Progenitor cell of endocrine pancreas (in vitro differentiated cells): Measurements from ENCODE around the gene FYCO1. TPM values are rescaled to one million over a fixed set of nuclear protein-coding genes. Genes with fewer than 3 reads are reported as not detected.

ENCODE experiments used
- DNase-seq: peaks from one replicate; pipeline ENCODE4 v3.0.0; 2021; ENCODE audit warnings: low spot score; ENCODE audit not compliant: unreplicated experiment
- H3K27ac Mint-ChIP-seq: 2 replicates; pipeline ENCODE4 v1.8.0; 2021; ENCODE audit warnings: mild to moderate bottlenecking, moderate library complexity, mixed read lengths
- H3K27me3 Mint-ChIP-seq: 2 replicates; pipeline ENCODE4 v1.8.0; 2021; ENCODE audit warnings: mixed read lengths
- H3K36me3 Mint-ChIP-seq: 2 replicates; pipeline ENCODE4 v1.8.0; 2022; ENCODE audit warnings: mixed read lengths; ENCODE audit not compliant: insufficient read depth
- H3K4me1 Mint-ChIP-seq: 2 replicates; pipeline ENCODE4 v1.8.0; 2021; ENCODE audit warnings: low read depth, mixed read lengths
- H3K4me3 Mint-ChIP-seq: 2 replicates; pipeline ENCODE4 v1.8.0; 2021; ENCODE audit warnings: low read depth, mild to moderate bottlenecking, moderate library complexity, mixed read lengths
- H3K9me3 Mint-ChIP-seq: 2 replicates; pipeline ENCODE4 v1.8.0; 2021; ENCODE audit warnings: low read depth, mixed read lengths
- CTCF ChIP-seq: fragments of 200-600 bp; sonication (generic); IDR thresholded peaks from one replicate; pipeline ENCODE4 v1.5.0; 2021; ENCODE audit warnings: antibody characterized with exemption, mild to moderate bottlenecking; ENCODE audit not compliant: unreplicated experiment
- total RNA-seq: library from RNA; stranded (reverse); gene quantifications from 2 replicates; pipeline ENCODE4 v1.2.1, GENCODE V29; 2021

The FYCO1 gene
- total RNA-seq, 1 donor from 2014 or later = 18.0 TPM

- Mint-ChIP-seq H3K9me3 (no peaks in the 10 kb centered on the region), H3K27ac (no peak overlapping the region), H3K36me3 (no peaks in the 10 kb centered on the region), H3K4me1 (no peaks in the 10 kb centered on the region), H3K4me3 (no peak overlapping the region), H3K27me3 (peaks cover 4% of the 10 kb centered on the region)
- DNase-seq = no peak
- TF ChIP-seq CTCF = no peak
These were observed 24.1 kb upstream of the FYCO1 start for GRCh38 chr3:46019707-46020106.

- Mint-ChIP-seq H3K4me1 (no peaks in the 10 kb centered on the region), H3K27me3 (peaks cover 4% of the 10 kb centered on the region), H3K27ac (no peak overlapping the region), H3K4me3 (no peak overlapping the region), H3K9me3 (no peaks in the 10 kb centered on the region), H3K36me3 (no peaks in the 10 kb centered on the region)
- DNase-seq = no peak
- no peak for TF ChIP-seq CTCF
These were observed 22.1 kb upstream of the FYCO1 start for GRCh38 chr3:46017720-46018119.

GRCh38 chr3:46013316-46014094, 17.9 kb upstream of the FYCO1 start:
- no peaks in the 10 kb centered on the region for H3K36me3 Mint-ChIP-seq
- no peaks in the 10 kb centered on the region for H3K4me1 Mint-ChIP-seq
- H3K27ac Mint-ChIP-seq = no peak overlapping the region
- TF ChIP-seq CTCF = no peak
- DNase-seq = no peak
- no peaks in the 10 kb centered on the region for H3K27me3 Mint-ChIP-seq
- H3K4me3 Mint-ChIP-seq = no peak overlapping the region
- no peaks in the 10 kb centered on the region for H3K9me3 Mint-ChIP-seq

GRCh38 chr3:46012246-46012645, 16.6 kb upstream of the FYCO1 start:
- H3K4me1 Mint-ChIP-seq = no peaks in the 10 kb centered on the region
- no peak for TF ChIP-seq CTCF
- no peak overlapping the region for H3K4me3 Mint-ChIP-seq
- no peak overlapping the region for H3K27ac Mint-ChIP-seq
- DNase-seq = no peak
- H3K9me3 Mint-ChIP-seq = no peaks in the 10 kb centered on the region
- no peaks in the 10 kb centered on the region for H3K36me3 Mint-ChIP-seq
- no peaks in the 10 kb centered on the region for H3K27me3 Mint-ChIP-seq

GRCh38 chr3:46010519-46011113, 15.0 kb upstream of the FYCO1 start:
- Mint-ChIP-seq H3K9me3 (no peaks in the 10 kb centered on the region), H3K4me3 (no peak overlapping the region), H3K36me3 (no peaks in the 10 kb centered on the region), H3K4me1 (no peaks in the 10 kb centered on the region), H3K27ac (no peak overlapping the region), H3K27me3 (no peaks in the 10 kb centered on the region)
- TF ChIP-seq CTCF = no peak
- no peak for DNase-seq
